HK-2 (cell line): ENCODE results near the gene TRIM5.
"Not testable (repeated sequence)": the region's sequence is repeated elsewhere in the genome, so short reads cannot be mapped to it uniquely, and the experiment has no call there.

Source experiments
- DNase-seq: peaks from one replicate; pipeline ENCODE4 v3.0.0-alpha.2; 2018; ENCODE audit not compliant: unreplicated experiment

TRIM5 gene

DNA sequence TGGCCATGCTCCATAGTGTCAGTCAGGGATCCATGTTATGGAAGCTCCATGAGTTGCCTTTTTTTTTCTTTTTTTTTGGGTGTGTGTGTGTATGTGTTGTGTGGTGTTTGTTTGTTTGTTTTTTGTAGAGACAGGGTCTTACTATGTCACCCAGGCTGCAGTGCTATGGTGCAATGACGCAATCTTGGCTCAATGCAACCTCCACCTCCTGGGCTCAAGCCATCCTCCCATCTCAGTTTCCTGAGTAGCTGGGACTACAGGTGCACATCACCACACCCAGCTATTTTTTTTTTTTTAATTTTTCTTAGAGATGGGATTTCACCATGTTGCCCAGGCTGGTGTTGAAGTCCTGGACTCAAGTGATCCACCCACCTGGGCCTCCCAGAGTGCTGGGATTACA is 3.6 kb upstream of the TRIM5 start:
- no peak for DNase-seq

GRCh38 chr11:5686426-5686825 is 1.6 kb upstream of the TRIM5 start:
- no peak for DNase-seq

DNA sequence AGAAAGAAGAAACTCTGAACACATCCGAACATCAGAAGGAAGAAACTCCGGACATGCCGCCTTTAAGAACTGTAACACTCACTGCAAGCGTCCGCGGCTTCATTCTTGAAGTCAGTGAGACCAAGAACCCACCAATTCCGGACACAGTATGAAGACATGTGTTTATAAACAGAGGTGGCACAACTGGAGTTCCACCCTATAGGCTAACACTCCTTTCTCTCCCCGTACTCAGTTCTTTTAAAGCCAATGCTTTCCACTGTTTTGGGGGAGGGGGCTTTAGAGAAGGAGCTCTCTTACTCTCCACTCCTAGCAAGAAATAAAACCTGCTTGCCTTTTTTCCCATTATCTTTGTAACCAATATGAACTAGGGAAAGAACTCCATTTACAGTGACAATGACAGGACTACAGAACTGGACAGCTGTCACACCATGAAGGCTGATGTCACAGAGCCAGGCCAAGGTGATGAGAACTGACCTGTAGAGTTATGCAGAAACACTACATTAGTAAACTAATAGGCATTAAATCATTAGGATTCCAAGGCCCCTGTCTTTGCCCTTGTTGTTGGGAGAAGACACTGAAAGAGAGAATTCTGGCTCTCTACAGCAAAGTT is 733 bp downstream of the TRIM5 start:
- DNase-seq, result no peak

- not testable (repeated sequence) for DNase-seq
These were observed 1.3 kb downstream of the TRIM5 start for GRCh38 chr11:5683620-5684019.

DNA sequence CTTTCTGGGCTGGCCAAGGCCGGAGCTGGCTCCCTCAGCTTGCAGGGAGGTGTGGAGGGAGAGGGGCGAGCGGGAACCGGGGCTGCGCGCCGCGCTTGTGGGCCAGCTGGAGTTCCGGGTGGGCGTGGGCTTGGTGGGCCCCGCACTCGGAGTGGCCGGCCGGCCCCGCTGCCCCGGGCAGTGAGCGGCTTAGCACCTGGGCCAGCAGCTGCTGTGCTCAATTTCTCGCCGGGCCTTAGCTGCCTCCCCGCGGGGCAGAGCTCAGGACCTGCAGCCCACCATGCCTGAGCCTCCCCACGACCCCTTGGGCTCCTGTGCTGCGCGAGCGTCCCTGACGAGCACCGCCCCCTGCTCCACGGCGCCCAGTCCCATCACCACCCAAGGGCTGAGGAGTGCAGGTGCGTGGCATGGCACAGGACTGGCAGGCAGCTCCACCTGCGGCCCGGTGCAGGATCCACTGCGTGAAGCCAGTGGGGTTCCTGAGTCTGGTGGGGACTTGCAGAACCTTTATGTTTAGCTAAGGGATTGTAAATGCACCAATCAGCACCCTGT is 1.9 kb downstream of the TRIM5 start:
- not testable (repeated sequence) for DNase-seq

- no peak for DNase-seq
These were observed 5.1 kb downstream of the TRIM5 start for GRCh38 chr11:5679811-5680210.

GRCh38 chr11:5674391-5674790 is 10.5 kb downstream of the TRIM5 start:
- DNase-seq, result no peak

DNA sequence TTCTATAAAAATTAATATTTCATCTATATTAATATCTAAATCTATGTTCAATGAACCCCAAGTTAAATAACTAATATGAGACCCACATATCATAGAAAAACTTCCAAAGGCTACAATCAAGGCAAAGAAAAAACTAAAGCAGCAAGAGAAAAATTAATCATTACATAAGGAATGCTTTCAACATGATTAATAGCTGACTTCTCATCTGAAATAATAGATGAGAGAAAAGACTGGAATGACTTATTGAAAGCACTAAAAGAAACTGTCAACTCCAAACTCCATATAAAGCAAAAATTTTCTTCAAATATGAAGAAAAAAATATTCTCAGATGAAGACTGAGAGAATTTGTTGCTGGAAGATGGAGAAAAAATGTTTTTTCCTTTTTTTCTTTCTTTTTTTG is 13.0 kb downstream of the TRIM5 start:
- no peak for DNase-seq

DNA sequence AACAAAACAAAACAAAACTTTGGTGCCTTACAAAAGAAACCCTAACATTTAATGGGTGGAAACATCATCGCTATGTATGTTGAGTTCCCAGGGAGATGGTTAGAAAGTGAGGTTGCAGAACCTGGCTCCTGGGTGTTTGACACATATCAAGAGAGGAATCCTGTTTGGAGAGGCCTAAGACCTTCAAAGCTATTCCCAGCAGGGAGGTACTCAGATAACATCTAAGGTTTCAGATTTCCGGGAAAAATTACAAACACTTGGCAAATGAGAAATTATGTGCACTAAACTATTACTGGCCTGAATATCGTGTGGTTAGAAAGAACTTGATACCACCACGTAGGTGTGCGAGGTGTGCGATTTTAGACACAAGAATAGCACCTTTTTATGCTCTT is 18.5 kb downstream of the TRIM5 start:
- DNase-seq, result no peak

DNA sequence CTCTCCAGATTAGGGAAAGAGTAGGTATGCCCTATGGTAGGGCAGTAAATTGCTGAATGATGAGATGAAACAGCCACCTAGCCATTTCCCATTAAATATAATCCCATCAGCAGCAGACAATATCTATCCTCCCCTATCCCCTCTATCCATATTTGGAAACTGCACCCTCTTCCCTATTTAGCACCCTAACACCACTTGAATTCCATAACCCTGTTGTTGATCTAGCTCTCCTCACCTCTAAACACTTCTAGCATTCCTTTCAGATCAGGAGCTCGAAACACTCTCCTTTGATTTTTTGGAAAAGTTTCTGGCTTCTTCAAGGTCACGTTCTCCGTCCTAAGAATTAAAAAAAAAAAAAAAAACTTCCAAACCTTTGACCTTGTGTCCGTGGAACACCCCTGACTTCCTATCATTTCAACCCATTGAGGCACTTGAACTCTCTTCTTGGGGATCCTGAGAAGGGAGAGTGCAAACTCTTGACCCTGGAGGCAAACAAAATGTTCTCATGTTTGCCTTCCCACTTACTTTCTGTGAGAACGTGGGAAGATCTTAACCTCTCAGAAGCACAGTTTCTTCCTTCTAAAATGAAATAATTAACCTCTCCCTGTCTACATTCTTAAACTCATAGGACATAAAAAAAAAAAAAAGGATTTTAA is 19.0 kb downstream of the TRIM5 start:
- DNase-seq, result no peak

DNA sequence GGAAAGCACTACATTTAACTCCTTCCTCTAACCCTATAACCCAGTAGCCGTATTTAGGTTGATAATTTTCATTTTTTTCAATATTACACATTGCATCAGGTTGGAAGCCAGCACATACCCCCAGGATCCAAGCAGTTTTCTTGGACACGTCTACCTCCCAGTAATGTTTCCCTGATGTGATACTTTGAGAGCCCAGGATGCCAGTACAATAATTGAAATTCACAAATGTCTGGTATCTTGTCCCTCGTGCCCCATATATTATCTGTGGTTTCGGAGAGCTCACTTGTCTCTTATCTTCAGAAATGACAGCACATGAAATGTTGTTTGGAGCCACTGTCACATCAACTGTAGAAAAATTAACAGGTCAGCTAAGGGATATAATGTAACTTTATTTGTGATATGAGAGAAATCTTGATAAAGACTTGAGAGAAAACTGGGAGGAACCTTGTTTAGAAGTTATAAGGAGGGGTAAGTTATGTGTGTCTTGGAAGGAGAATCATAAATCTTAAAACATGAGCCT is 19.8 kb downstream of the TRIM5 start:
- DNase-seq, result no peak

DNA sequence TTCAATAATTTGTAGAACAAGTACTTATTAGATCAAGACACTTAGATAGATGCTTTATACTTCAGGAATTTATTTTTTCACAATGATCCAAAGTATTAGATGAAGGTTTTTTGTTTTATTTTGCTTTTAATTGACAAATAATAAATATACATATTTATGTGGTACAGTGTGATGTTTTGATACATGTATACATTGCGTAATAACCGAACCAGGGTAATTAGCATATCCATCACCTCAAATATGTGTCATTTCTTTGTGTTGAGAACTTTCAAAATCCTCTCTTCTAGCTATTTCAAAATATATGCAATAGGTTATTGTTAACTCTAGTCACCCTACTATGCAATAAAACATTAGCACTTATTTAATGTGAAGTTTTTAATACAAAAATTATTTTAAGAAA is 21.4 kb downstream of the TRIM5 start:
- no peak for DNase-seq

- DNase-seq, result no peak
These were observed 26.6 kb downstream of the TRIM5 start for GRCh38 chr11:5658318-5658717.

DNA sequence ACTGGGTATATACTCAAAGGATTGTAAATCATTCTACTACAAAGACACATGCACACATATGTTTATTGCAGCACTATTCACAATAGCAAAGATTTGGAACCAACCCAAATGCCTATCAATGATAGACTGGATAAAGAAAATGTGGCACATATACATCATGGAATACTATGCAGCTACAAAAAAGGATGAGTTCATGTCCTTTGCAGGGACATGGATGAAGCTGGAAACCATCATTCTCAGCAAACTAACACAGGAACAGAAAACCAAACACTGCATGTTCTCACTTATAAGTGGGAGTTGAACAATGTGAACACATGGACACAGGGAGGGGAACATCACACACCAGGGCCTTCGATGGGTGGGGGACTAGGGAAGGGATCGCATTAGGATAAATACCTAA is 27.9 kb downstream of the TRIM5 start:
- DNase-seq, result not testable (repeated sequence)

GRCh38 chr11:5655474-5655873 is 29.4 kb downstream of the TRIM5 start:
- no peak for DNase-seq

DNA sequence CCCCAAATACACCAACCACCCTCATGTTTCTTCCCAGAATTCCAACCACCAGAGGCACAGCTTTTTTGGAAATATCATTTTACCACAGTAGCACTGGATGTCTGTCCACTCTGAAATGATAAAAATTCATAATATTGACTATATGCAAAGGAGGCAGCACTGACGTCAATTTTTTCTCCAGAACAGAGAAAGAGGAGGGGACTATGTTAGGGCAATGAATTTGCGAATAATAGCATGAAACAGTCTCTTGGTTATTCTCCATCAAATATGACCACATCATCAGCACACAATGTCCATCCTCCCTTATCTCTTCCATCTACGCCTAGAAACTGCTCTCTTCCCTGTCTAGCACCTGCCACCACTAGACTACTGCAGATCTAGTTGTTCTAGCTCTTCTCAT is 38.7 kb downstream of the TRIM5 start:
- no peak for DNase-seq

DNA sequence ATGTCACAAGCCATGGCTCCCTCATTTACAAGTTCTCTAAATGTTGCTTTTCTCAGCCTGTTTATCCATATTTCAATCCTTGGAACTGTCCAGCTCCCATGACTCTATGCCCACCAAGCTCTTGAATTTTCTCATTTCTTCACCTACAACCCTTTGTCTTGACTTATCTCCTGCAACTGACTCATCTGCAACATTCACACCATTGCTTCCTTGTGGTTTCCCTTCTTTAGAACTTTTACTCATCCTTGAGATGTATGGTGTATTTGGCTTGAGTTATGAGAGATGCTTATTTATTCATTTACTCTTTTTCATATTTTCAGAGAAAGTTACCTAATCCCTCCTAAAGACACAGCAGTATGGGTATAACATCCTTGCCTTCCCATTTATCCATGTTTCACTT is 41.3 kb downstream of the TRIM5 start:
- DNase-seq, result no peak

DNA sequence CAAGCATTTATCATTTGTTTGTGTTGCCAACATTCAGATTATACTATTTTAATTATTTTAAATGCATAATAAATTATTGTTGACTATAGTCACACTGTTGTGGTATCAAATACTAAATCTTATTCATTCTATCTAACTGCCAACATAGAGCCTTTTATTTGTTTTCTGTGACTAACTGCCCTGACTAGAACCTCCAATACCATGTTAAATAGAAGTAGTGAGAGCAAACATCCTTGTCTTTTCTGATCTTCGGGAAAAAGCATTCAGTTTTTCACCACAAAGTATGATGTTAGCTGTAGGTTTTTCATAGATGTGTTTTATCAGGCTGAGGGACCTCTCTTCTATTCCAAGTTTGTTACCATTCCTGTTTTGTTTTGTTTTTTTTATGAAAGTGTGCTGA is 44.9 kb downstream of the TRIM5 start:
- DNase-seq, result no peak

DNA sequence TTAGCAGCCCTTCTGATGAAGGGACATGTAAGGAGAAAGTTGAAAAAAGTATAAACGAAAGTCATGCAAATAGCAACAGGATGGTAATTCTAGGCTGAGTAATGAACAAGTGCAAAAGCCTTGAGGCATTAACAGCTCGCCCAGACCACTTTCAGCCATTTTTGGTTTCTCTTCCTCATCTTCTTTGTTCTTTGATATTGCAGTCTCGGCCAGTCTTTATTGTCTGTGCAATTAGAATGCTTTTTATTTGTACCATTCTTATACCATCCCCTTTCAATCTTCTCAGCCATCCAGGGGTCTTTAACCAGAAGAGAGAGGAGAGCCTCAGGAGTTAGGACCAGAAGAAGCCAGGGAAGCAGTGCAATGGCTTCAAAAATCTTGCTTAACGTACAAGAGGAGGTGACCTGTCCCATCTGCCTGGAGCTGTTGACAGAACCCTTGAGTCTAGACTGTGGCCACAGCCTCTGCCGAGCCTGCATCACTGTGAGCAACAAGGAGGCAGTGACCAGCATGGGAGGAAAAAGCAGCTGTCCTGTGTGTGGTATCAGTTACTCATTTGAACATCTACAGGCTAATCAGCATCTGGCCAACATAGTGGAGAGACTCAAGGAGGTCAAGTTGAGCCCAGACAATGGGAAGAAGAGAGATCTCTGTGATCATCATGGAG is 52.8 kb downstream of the TRIM5 start:
- no peak for DNase-seq

DNA sequence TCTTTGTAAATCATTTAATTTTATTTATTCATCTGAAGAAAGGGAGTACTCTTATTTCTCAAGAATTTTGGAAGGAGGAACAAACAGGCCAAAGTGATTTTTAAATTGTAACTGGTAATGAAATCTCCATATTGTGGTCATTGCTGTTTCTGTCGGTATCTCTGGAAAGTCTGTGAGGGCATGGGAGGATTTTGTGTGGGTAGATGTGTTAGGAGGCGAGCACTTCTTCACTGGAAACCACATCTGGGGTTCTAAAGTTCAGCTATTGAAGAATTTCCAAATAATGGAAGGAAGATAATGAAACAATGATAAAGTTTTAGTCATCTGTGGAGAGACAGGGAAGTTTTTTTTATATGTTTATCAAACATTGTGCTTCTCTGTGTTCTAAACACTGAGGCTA is 53.5 kb downstream of the TRIM5 start:
- no peak for DNase-seq

DNA sequence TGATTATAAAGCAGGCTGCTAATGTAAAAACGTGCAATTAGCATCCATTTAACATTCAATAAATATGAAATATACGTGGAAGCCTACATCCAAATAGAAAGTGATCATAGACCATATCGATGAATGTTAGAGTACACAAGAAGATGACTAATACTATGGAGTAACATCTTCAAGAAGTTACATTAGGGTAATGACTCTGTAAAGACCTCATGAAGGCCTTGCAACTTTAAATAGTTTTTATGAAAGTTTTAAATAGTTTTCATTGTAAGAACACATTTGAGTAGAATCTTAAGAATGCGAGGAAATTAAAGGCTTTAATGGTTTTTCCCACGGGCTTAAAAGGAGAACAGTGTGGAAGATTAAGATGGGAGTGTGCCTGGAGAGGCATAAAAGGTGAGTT is 58.7 kb downstream of the TRIM5 start:
- no peak for DNase-seq

DNA sequence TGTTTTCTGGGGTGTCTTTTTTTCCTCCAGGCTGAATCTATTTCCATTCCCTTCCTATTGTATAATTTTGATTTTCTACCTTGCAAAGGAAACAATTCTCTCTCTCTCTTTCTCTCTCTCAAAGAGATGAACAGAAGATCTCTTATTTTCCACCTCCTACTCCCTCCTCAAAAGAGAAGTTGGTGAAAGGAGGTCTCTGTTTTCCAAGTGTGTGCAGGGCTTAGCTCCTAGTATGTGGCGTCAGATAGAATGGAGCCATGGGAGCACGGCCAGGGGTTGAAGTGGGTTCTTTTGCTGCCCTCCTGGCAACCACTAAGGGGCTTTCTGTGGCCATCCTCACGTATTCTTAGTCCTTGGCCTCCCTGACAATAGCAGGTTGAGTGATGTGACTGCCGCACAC is 59.6 kb downstream of the TRIM5 start:
- no peak for DNase-seq
